ENCODE measurements around the gene ZFYVE27.

The ZFYVE27 gene

DNA sequence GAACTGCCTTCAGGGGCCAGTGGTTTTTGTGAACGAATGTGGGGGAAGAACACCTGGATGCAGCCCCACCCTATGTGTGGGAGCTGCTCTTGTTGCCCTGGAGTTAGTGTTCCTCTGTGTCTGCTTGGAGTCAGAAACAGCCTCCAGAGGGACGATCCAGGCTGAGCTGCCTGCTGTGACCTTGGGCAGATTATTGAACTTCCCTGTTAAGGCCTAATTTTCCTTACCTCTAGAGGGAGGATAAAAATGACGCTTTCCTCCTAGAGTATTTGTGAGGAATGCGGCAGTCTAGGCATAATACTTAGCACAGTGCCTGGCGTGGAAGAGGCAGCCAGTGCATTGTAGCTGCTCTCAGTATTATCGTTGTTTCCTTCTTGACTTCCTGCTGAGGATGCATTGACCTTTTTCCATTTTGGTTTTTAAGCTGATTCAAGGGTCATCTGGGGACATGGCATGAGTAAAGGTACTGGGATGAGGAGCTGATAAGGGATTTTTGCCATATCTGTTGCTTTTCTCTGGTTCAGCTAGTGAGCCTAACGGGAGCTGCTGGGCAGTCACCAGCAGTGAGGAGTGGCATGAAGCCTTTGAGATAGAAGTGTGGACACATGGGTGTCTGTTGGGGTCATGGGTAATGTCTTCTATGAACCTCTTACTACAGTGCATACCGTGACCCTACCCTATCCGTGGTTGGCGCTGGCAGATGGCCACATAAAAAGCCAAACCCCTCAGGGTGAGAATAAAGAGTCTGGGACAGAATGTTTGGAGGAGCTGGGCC lies 6.4 kb downstream of the ZFYVE27 start:
- no peak for DNase-seq (ENCODE audit: low read depth in 1 of 2, low spot score in 1 of 2)

DNA sequence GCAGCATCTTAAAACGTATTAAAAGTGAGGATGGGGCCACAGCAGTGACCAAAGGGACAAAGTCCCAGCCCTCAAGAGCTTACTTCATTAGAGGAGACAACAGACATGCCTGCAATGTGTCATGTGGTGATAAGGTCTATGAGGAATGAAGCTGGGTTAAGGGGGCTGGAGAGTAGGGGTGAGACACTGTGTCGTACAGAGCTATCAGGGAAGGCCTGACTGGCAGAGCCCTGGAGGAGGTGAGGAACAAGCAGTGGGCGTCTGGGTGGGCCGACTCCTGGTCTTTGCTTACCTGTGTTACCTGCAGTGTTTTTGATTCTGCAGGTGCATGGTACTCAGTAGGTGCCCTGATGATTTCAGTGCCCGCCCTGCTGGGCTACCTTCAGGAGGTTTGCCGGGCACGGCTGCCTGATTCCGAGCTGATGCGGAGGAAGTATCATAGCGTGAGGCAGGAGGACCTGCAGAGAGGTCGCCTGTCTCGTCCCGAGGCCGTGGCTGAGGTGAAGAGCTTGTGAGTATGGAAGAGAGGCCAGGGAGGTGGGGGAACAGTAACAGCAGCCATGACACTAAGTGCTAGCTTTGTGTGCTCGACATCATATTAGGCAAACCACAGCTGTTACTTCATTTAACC lies 7.6 kb downstream of the ZFYVE27 start:
- no peak for DNase-seq (ENCODE audit: low read depth in 1 of 2, low spot score in 1 of 2)

DNA sequence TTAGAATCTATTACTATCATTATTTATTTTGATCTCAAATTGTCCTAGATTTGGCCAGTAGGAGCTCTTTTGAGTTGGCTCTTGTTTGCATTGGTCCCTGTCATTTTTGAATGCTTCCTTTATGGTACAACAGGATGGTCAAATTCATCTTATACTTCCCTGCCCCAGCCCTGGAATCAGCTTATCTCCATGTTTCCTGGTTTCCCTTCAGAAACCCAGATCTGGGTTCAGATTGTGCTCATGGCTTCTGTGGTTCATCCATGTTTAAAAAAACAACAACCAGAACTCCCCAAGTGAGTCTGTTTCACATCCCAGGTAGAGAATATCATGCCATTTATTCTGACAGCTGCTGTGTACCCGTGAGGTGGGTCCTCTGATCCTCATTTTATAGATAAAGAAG lies 10.6 kb downstream of the ZFYVE27 start:
- no peak for DNase-seq (ENCODE audit: low read depth in 1 of 2, low spot score in 1 of 2)

DNA sequence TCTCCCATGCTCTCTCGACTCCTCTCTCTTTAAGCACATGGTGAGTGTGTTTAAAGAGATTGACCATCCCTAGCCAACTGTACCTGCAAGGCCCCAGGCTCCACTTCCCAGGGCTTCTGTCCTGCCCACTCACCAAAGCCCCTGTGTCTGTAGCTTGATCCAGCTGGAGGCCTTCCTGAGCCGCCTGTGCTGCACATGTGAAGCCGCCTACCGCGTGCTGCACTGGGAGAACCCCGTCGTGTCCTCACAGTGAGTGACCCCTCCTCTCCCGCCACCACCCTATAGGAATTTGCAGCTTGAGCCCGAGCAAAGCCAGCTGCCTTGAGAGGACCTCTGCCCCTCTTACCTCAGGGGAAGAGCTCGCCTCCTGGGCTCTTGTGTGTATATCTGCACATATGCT lies 11.2 kb downstream of the ZFYVE27 start:
- DNase-seq (ENCODE audit: low read depth in 1 of 2, low spot score in 1 of 2) = no peak

DNA sequence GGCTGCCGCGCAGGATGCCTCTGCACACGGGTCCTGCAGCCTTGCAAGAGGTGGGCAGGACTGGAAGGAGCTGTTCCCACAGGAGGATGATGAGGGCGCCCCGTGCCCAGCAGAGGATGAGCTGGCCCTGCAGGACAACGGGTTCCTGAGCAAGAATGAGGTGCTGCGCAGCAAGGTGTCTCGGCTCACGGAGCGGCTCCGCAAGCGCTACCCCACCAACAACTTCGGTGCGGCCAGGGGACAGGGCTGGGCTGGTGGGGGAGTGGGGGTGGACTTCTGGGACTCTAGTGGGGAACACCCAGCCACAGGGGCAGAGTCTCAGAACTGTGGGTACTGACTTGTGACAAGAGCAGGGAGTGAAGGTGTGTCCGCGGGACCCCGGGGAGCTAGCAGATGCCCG lies 16.0 kb downstream of the ZFYVE27 start:
- DNase-seq (ENCODE audit: low read depth in 1 of 2, low spot score in 1 of 2) = no peak

DNA sequence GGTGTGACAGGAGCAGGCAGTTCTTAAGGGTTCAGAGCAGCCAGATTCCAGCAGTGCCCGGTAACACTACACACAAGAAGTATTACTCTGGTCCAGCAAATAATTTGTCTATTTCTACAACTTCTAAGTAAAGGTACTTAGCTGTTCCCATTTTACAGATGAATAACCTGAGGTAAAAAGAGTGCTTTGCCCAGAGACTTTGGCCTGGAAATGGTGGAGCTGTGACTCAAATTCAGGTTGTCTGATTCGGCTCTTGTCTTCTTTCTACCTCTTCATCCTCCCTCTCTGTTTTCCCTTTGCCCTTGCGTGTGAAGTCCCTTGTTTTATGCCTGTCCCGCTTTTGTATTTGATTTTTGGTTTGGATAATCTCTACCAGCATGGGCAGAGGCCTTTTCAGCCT lies 17.8 kb downstream of the ZFYVE27 start:
- DNase-seq (ENCODE audit: low read depth in 1 of 2, low spot score in 1 of 2) = no peak

DNA sequence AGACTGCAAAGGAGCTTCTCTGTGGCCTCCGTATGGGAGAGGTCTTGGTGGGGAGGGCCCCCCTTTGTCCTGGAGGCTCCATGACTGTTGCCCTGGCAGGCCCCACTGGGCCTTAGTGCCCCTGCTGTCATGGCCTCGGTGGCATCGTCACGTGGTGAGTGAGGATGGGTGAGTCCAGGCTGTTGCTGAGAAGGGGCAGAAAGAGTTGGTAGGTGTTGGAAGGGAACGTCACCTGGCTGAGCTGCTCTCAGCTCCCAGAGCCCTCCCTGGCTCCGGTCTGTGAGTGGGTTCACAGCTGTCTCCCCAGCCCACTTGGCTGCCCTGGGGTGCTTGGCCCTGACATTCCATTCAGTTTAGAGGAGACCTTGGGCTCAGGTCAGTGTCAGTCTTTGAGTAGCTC lies 18.8 kb downstream of the ZFYVE27 start:
- no peak for DNase-seq (ENCODE audit: low read depth in 1 of 2, low spot score in 1 of 2)

DNA sequence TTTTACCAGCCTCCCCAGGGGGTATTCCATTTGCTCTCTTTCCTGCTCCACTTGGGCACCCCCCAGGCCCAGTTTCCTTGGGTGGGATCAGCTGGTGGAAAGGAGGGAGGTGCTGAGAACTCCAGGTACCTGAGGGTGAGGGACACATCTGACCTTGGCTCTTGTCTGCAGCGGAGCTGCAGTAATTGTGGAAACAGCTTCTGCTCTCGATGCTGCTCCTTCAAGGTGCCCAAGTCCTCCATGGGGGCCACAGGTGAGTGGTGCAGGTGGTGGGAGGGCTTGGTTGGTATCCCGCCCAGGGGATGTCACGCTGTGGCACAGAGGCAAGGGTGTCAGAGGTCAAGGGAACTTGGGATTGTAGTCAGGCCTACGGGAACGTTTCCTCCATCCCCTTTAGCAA lies 20.5 kb downstream of the ZFYVE27 start:
- no peak for DNase-seq (ENCODE audit: low read depth in 1 of 2, low spot score in 1 of 2)

DNA sequence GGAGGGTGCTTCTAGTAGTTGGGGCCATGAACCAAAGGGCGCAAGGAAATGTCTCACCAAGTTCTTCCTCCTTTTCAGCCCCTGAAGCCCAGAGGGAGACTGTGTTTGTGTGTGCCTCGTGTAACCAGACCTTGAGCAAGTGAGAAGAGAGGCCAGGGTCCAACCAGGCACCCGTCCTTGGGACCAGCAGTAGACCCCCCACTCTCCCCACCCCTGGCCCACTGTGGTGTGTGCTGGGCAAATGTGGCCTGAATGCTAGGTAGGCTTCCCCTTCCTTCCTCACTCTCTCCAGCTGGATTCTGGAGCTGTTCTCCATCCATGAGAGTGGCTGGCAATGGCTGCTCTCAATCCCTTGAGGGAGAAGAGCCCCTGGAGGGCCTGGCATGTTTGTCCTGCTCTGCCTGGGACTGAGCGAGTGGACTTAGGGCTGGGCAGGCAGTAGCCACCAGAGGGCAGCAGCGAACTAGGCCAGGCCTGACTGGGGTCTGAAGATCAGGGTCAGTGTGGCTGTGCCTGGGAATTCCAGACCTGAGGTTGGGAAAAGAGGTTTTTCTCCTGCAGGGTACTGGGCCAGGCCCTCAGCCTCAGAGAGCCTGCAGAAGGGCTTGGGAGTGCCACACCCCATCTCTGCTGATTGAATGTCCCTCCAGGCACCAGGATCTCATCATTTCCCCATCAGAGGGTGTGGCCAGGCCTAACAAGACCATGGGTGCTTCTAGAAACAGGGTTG lies 22.4 kb downstream of the ZFYVE27 start:
- no peak for DNase-seq (ENCODE audit: low read depth in 1 of 2, low spot score in 1 of 2)

DNA sequence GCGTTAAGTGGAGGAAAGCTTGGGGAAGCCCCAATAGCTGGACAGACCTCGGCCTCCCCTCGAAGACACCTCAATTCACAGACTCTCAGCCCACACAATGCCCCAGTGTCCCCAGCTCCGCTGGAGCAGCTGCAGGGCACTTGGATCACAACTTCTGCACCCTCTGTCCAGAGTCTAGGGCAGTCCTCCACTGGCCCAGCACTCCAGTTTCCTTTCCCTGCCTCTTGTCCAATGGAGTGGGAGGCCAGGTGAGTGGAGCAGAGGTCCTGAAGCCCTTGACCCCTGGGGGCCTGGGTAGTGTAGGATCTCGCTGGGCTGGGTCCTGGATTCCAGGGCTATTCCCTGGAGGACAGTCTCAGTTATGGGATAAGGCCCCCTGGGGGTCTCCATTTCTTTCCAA lies 23.0 kb downstream of the ZFYVE27 start:
- DNase-seq (ENCODE audit: low read depth in 1 of 2, low spot score in 1 of 2) = no peak

DNA sequence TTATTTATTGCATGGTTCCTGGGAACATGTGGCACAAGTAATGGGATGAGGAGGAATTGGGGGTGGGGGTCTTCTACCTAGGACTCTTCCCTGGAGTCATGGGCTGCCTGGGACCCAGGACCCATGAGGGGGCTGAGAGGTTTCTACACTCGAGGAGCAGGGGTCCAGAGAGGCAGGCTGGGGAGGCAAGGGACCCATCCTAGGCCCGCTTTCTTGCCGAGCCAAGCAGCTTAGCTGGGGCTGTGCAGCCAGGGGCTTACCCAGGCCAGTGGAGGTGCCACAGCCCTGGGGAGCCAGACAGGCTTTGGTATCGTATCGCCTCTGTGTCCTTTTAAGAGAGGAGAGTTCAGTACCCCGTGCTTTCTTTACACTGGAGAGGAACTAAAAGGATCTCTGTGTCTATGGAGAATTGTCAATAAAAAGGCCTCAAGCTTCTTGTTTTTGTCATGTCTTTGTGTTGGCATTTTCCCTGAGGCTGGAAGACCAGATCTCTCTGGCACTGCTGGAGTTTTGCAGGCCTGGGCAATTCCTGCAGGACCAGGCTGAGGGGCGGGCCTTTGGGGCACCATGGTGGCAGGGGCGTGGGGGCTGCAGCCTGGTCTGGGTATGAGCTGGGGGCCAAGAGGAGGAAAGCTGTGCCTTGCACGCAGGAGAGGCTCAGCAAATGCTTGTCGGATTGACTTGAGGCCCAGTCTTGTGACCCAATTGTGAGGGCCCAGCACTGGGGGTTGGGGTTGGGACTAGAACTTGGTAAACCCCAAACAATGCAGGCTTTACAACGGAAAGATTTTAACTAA lies 23.7 kb downstream of the ZFYVE27 start:
- DNase-seq (ENCODE audit: low read depth in 1 of 2, low spot score in 1 of 2) = no peak

DNA sequence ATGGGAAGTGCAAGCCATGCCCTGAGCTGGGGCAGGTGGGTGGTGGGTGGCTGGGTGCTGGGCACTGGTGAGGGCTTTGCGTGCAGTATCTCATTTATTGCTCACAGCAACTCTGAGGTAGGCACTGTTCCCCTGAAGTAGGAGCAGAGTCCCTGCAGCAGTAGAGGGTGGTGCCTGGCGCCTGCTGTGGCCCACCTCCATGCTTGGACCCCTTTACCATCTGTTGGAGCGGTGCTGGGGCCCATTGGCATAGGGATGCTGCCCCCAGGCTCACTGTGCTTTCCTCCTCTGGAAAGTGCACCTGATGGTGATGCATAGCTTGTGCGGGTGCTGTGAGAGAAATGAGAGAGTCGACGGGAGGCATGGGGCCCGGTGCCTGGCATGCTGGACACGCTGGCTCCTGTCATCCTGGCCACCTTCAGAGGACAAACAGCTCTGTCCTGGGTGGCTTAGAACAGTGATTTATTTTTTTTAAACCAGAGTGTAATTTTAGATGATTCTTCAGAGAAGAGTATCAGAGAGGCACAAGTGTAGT lies 24.5 kb downstream of the ZFYVE27 start:
- no peak for DNase-seq (ENCODE audit: low read depth in 1 of 2, low spot score in 1 of 2)

DNA sequence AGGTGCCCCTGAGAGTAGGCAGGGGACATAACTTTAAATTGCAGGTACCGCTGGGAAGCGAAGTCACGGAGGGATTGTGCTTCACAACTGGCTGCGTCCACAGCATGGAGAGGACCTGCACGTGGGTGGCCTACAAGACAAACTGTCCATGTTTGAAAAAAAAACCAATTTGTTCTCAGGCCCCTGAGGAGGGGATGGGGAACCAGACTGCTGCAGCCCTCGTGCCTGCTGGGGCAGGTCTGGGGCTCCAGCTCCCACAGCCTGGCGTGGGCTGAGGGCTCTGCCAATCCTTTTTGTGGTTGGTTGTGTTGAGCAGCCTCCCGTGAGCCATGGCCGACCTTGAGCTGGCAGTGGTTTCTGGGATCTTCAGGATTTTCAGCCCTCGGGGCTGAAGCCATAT lies 25.1 kb downstream of the ZFYVE27 start:
- DNase-seq (ENCODE audit: low read depth in 1 of 2, low spot score in 1 of 2) = no peak

DNA sequence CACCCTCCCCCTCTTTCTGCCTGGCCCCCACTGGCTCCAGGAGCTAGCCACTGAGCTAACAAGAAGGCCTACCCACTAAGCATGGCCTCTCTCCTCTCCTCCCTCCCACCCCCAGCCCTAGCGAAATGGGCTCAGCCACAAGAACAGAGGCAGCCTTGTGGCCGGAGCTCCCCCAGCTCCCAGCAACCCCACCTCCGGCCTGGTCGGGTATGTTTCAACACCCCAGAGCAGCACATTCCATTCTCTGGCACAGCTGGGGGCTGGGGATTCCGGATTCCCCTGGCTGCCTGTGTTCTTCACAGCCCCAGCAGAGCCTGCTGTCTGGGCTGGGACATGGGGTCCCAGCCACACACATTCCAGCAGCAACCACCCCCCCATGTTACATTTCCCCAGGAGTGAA lies 25.9 kb downstream of the ZFYVE27 start:
- DNase-seq (ENCODE audit: low read depth in 1 of 2, low spot score in 1 of 2) = no peak

DNA sequence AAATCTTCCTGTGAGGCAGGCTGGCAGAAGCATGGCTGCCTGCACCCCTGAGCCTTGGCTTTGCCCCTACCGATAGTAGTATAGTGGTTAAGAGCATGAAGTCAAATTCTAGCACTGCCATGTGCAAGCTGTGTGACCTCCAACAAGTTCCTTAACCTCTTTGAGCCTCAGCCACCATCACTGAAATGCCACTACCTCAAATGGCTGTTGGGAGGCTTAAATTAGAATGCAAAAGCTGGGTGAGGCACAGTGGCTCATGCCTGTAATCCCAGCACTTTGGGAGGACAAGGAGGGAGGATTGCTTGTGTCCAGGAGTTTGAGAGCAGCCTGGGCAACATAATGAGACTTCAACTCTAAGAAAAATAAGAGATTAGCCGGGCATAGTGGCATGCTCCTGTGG lies 26.5 kb downstream of the ZFYVE27 start:
- no peak for DNase-seq (ENCODE audit: low read depth in 1 of 2, low spot score in 1 of 2)

DNA sequence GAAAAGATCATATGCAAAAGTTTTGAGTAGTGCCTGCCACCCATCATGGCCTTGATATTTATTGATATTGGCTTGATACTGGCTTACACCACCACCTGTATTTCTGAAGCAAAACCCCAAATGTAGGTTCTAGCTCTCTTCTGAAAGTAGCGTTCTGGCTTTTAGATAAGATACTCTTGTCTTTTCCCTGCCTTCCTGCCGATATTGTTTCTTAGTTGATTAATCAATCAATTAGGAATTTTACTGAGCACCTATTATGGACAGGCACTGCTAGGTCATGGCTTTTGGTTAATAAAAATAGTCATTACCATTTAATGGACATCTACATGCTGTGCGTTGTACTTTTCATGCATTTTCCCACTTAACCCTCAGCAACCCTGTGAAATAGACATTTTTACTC lies 27.0 kb downstream of the ZFYVE27 start:
- DNase-seq (ENCODE audit: low read depth in 1 of 2, low spot score in 1 of 2) = no peak

DNA sequence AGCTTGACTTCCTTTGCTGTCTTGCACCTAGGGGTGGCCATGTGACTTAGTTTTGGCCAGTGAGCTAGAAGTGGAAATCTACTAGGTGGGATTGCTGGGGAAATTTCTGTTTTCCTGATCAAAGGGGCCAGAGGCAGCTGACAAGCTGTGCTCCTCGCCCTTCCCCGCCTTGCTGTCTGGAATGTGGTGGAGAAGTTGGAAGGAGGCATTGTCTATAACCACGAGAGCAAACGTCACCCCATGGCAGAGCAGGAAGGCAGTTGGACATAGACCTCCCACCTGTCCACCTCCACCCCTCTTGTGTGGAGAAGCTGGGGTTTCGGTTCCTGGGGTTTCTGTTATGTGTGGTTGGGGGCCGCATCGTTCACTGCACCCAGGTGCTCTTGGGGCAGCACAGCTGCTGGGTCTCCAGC lies 27.6 kb downstream of the ZFYVE27 start:
- DNase-seq (ENCODE audit: low read depth in 1 of 2, low spot score in 1 of 2) = no peak

DNA sequence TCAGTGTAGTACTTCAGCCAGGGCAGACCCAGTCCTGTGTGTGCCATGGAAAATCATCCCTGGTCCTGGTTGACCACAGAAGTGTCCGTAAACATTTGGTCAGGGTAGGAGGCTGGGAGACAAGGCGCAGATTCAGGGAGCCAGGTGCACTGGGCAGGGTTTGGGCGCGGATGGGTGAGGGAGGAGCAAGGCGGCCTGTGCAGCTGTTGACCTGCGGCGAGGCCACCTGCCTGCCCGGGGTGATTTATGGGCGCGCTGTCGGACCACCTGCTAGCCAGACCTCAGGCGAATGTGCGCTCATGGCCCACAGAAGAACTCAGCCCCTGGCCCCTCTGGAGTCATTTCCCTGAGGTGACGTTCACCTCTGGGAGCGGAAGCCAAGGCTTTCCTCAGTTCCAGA lies 28.3 kb downstream of the ZFYVE27 start:
- no peak for DNase-seq (ENCODE audit: low read depth in 1 of 2, low spot score in 1 of 2)

DNA sequence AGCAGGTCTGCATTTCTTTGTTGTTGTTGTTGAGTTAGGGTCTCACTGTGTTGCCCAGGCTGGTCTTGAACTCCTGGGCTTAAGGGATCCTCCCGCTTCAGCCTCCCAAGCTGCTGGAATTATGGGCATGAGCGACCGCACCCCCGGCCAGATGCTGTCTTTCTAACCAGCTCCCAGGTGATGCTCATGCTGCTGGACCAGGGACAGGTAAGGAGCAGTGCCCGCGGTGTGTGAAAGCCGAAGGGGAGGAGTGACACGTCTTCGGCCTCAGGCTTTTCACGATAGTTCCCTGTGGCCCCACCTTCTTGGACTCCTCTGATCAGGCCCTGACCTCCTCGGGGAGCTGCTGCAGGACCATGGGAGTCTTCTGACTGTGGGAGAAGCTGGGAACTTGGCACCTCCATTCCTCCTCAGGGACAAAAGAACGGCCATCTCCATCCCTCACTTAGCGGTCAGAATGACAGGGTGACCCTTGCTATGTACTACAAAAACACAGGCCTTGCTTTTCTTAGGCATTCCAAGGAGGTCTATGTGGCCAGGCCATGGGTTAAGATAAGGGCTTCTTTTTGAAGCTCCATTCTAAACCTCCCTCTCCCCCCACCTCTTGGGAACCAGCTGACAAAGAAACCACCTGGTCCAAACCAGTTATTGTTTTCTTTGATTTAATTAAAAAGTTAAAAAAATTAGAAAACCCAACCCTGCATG lies 29.3 kb downstream of the ZFYVE27 start:
- DNase-seq (ENCODE audit: low read depth in 1 of 2, low spot score in 1 of 2) = no peak

DNA sequence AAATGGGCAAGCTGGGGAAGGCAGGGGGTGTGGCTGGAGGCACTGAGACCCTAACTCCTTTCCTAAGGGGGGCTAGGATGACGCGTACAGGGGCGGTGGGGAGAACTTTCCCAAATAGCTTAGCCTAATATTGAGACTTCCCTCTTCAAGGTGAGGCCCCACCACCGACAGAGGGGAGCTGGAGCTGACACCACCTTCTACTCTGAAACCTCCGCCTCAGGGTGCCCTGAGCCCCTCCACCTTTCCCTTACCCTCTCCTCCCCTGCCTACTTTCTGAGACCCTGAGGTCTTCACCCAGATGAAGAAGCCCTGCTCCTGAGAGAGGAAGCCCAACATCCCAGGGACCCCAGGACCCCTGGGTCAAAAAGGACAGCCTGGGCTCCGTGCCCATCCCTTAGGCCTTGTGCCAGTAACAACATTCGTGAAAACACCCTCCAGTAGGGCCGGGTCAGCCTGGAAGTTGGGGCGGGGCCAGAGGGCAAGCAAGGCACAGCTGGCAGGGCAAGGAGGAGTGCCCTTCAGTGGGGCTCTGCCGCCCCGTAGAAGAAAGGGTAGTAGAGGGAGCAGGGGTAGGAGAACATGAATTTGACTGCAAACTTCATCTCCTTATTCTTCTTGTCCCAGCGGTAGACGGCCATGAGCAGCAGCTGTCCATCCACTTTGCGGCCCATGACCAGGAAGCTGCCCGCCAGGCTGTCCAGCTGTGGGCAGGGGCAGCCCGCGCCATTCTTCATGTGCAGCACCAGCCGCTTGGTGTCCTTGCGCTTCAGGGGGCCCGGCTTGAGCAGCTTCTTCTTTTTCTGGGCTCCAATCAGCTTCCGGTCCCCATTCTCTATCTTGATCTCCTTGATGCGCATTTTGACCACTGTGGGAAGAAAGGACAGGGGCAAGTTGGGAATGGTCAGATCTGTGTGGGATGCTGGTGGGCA lies 30.3 kb downstream of the ZFYVE27 start:
- no peak for DNase-seq (ENCODE audit: low read depth in 1 of 2, low spot score in 1 of 2)

All from activated T-helper 1 cell treated with anti-CD3 and anti-CD28 coated beads, Interleukin-2, amount 50 U/mL, for 16 hours (primary cell).